ENCODE measurements around the gene PLPPR3.

- TF ChIP-seq CTCF (IDR thresholded peaks at IDR 0.05 in 8 of 11, conservative IDR thresholded peaks at IDR 0.05 in 3 of 11) (peak in 1 of 11 experiments; percentile 1), POLR2A (IDR thresholded peaks at IDR 0.05) (no peak), POLR2AphosphoS5 (IDR thresholded peaks at IDR 0.05) (peak in 2 of 3 donors; percentile 9 to 39)
These were observed 15.9 kb downstream of the PLPPR3 start for GRCh38 chr19:805600-806550.
